ENCODE measurements around the gene GKN2.

GRCh38 chr2:68942827-68943226 lies 9.9 kb downstream of the GKN2 start:
- TF ChIP-seq CTCF (IDR thresholded peaks at IDR 0.05) (no peak), EP300 (IDR thresholded peaks at IDR 0.05; ENCODE audit: low read depth) (no peak), POLR2AphosphoS5 (IDR thresholded peaks at IDR 0.05) (no peak)
